ENCODE measurements around the gene EFHB. TPM values are rescaled to one million over a fixed set of nuclear protein-coding genes. Genes with fewer than 3 reads are reported as not detected.
"Not testable (repeated sequence)": the region's sequence is repeated elsewhere in the genome, so short reads cannot be mapped to it uniquely, and the experiment has no call there.

The EFHB gene
- total RNA-seq, 1 experiment from 2014 or later = 0.72 TPM

- peak; percentile 37 for DNase-seq (ENCODE audit: extremely low read depth, low read depth)
Observed at GRCh38 chr3:19866751-19867347, 67.2 kb downstream of the EFHB start.

GRCh38 chr3:19855318-19855717 is 78.7 kb downstream of the EFHB start:
- DNase-seq (ENCODE audit: extremely low read depth, low read depth) = not testable (repeated sequence)

- DNase-seq (ENCODE audit: extremely low read depth, low read depth) = not testable (repeated sequence)
Observed at GRCh38 chr3:19846609-19847008, 87.4 kb downstream of the EFHB start.

Other genes with a start within 250 kb of the EFHB start
- gene RAB5A, start 12.9 kb upstream of the EFHB start, total RNA-seq (2014; rRNA removed; shearing (Covaris generic)) = 28.8 and 31.4 TPM in 2 replicates
- not detected in 2 replicates for gene PP2D1, start 78.0 kb upstream of the EFHB start, total RNA-seq (2014; rRNA removed; shearing (Covaris generic))
- gene KAT2B, start 106.2 kb upstream of the EFHB start, total RNA-seq (2014; rRNA removed; shearing (Covaris generic)) = 5.5 and 6.7 TPM in 2 replicates